ENCODE results near the gene ABCF2. TPM values are rescaled to one million over a fixed set of nuclear protein-coding genes. Genes with fewer than 3 reads are reported as not detected.

ABCF2 gene
- total and polyA plus RNA-seq, 10 of the 15 experiments (the other 5 are each of a cell fraction or from before 2014, with no cell fraction given), result 29.3 to 76.3 (median 57.1) TPM

GRCh38 chr7:151218170-151218569 is 8.8 kb downstream of the ABCF2 start:
- intact Hi-C loops (cut with micrococcal nuclease; ENCODE audit: unreplicated experiment), result no loop called here
- Histone ChIP-seq H3K4me3 (no peak overlapping the region), H3K79me2 (ENCODE audit: control insufficient read depth, insufficient read depth, low read length) (no peaks in the 10 kb centered on the region), H4K20me1 (ENCODE audit: control insufficient read depth, insufficient read depth) (no peaks in the 10 kb centered on the region), H3K27ac (ENCODE audit: control insufficient read depth, insufficient read depth) (no peak overlapping the region), H3K4me1 (ENCODE audit: control insufficient read depth, insufficient read depth, low read length) (no peaks in the 10 kb centered on the region), H3K36me3 (ENCODE audit: control insufficient read depth in 2 of 2, insufficient read depth in 2 of 2, low read length in 1 of 2) (peaks cover 32 to 33% of the 10 kb centered on the region in 2 experiments), H3K9me3 (replicated peaks; ENCODE audit: control insufficient read depth, insufficient read depth, low read length) (no peaks in the 10 kb centered on the region), H3K9ac (ENCODE audit: control insufficient read depth, insufficient read depth, low read length) (no peak overlapping the region), H3K27me3 (replicated peaks in 1 of 2; ENCODE audit: control insufficient read depth in 2 of 2, insufficient read depth in 2 of 2, low read length in 1 of 2) (no peaks in the 10 kb centered on the region), H2AFZ (ENCODE audit: control insufficient read depth, low read depth, low read length) (no peak overlapping the region), H3K4me2 (ENCODE audit: control insufficient read depth, insufficient read depth) (no peak overlapping the region)
- ChIA-PET RAD21 (ENCODE audit: unreplicated experiment) (no interaction called here), SMC1A (ENCODE audit: uncharacterized antibody, unreplicated experiment) (no interaction called here), POLR2A (no interaction called here), CTCF (interaction anchor here (2.3 kb wide), 2 partner anchors 9 to 26 kb away, joined by 6 to 11 read pairs; partner anchors contain the start of gene ABCF2)
- FAIRE-seq (no peak), DNase-seq (ENCODE audit: low read depth, low spot score) (no peak), ATAC-seq (no peak)
- no peak for TF ChIP-seq REST (IDR thresholded peaks at IDR 0.05; ENCODE audit: low read depth, low read length)
- no peak for TF ChIP-seq EED (IDR thresholded peaks at IDR 0.05; ENCODE audit: low read depth)
- no peak for TF ChIP-seq KLF5 (IDR thresholded peaks at IDR 0.05; ENCODE audit: partially characterized antibody)
- TF ChIP-seq WRNIP1 (IDR thresholded peaks at IDR 0.05; ENCODE audit: borderline replicate concordance, low read depth, low read length), result no peak
- no peak for TF ChIP-seq POLR2AphosphoS5 (IDR thresholded peaks at IDR 0.05; ENCODE audit: low read length)
- no peak for TF ChIP-seq NKRF (conservative IDR thresholded peaks at IDR 0.05)
- TF ChIP-seq CREB1 (IDR thresholded peaks at IDR 0.05; ENCODE audit: low read depth), result no peak
- TF ChIP-seq MTA3 (IDR thresholded peaks at IDR 0.05; ENCODE audit: borderline replicate concordance, low read length), result no peak
- TF ChIP-seq EZH2 (IDR thresholded peaks at IDR 0.05; ENCODE audit: borderline replicate concordance, control insufficient read depth, low read depth, low read length), result no peak
- no peak for TF ChIP-seq CBFB (IDR thresholded peaks at IDR 0.05; ENCODE audit: low read depth)
- TF ChIP-seq SIN3A (IDR thresholded peaks at IDR 0.05; ENCODE audit: low read depth, low read length), result no peak
- TF ChIP-seq PAX8 (IDR thresholded peaks at IDR 0.05), result no peak
- TF ChIP-seq JUNB (IDR thresholded peaks at IDR 0.05), result no peak
- WGBS (ENCODE audit: insufficient coverage, insufficient replicate concordance, low lambda C conversion rate, missing lambda C conversion rate), result 88% methylated on average over 9 of the region's 9 CpGs
- in situ Hi-C loops (cut with MboI), result no loop called here
- no TSS peak for BruUV-seq (replicated peaks)
